ENCODE data around the gene SERTAD4. TPM values are rescaled to one million over a fixed set of nuclear protein-coding genes. Genes with fewer than 3 reads are reported as not detected.

Gene SERTAD4
- total RNA-seq, 1 experiment from 2014 or later: 3.9 TPM

DNA sequence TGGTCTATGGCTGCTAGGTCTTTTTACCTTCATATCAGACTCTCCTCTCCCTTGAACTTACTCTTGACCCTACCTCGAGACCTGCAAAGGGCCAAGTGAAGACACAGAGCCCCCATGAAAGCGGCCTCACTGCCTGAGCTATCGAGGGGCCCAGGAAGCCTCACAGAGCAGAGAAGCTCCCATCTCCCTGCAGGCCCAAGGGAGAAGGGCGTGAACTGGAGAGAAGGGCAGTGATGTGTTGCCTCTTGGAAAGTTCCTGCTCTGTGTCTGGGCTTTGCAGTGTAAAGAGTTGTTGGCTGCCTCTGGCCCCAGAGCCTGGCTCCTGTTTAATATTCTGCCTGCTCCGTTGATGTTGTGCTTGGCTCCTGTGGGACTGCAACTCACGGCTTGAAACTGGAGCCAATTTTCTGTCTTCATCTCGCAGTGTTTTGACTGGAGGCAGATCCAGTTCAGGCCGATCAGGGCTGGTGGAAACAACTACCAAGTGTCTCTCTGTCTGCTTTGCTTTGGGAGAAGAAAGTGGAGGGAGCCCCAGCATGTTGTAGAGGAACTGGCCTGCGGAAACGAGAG lies 4.3 kb downstream of the SERTAD4 start:
- Histone ChIP-seq H2BK12ac (ENCODE audit: insufficient read length, low read depth, low read length) (no peak overlapping the region), H3K14ac (ENCODE audit: insufficient read depth, low read length) (no peak overlapping the region), H3K9me3 (ENCODE audit: control insufficient read depth, low read depth, low read length) (no peaks in the 10 kb centered on the region), H3K27ac (ENCODE audit: insufficient read length, low read depth, low read length) (no peak overlapping the region), H4K91ac (ENCODE audit: insufficient read length, low read depth, low read length) (no peak overlapping the region), H2BK120ac (ENCODE audit: low read depth, low read length, poor library complexity, severe bottlenecking) (no peak overlapping the region), H3K79me2 (ENCODE audit: insufficient read depth, low read length) (no peaks in the 10 kb centered on the region), H3K23me2 (ENCODE audit: insufficient read length, low read depth, low read length, poor library complexity, severe bottlenecking) (peaks cover 12% of the 10 kb centered on the region), H3K23ac (ENCODE audit: insufficient read length, low read depth, low read length) (no peak overlapping the region), H4K8ac (replicated peaks; ENCODE audit: insufficient read length, low read depth, low read length) (no peak overlapping the region), H3K56ac (ENCODE audit: insufficient read length, low read depth, low read length) (no peak overlapping the region), H3K9ac (ENCODE audit: extremely low read depth, insufficient read length, low read length) (no peak overlapping the region), H3K27me3 (ENCODE audit: insufficient read depth, low read length) (no peaks in the 10 kb centered on the region; the same call in 1 of the 2 replicates), H2BK15ac (ENCODE audit: low read depth, low read length) (no peak overlapping the region), H2AK5ac (ENCODE audit: insufficient read length, low read length) (no peak overlapping the region), H2AFZ (ENCODE audit: low read length) (no peak overlapping the region), H3K18ac (ENCODE audit: insufficient read length, low read depth, low read length) (no peak overlapping the region), H3T11ph (ENCODE audit: low read length) (no peak overlapping the region), H3K4me1 (ENCODE audit: insufficient read depth, low read length) (peaks cover 9% of the 10 kb centered on the region; the same call in 1 of the 2 replicates), H3K79me1 (ENCODE audit: insufficient read depth, low read depth, low read length, poor library complexity, severe bottlenecking) (no peaks in the 10 kb centered on the region), H2BK5ac (ENCODE audit: insufficient read length, low read length) (no peak overlapping the region), H3K4ac (ENCODE audit: low read depth, low read length) (no peak overlapping the region), H3K4me2 (ENCODE audit: insufficient read depth, insufficient read length, low read length) (no peak overlapping the region), H2BK20ac (ENCODE audit: low read depth, low read length, poor library complexity, severe bottlenecking) (no peak overlapping the region), H4K20me1 (ENCODE audit: control insufficient read depth, insufficient read depth, insufficient read length) (no peaks in the 10 kb centered on the region), H4K5ac (ENCODE audit: insufficient read length, low read depth, low read length) (no peak overlapping the region)
- Mint-ChIP-seq H3K4me1 (peaks cover 20 to 37% of the 10 kb centered on the region in 2 experiments), H3K27me3 (ENCODE audit: low read depth) (peaks cover 32% of the 10 kb centered on the region), H3K27ac (no peak overlapping the region), H3K4me3 (no peak overlapping the region), H3K36me3 (ENCODE audit: insufficient read depth in 1 of 3, low read depth in 3 of 3) (no peaks in the 10 kb centered on the region), H3K9me3 (no peaks in the 10 kb centered on the region)
- WGBS (ENCODE audit: extremely low coverage, insufficient read length, low lambda C conversion rate): no CpG with 5 or more reads among the region's 10 CpGs
- TF ChIP-seq, protein P1, sequence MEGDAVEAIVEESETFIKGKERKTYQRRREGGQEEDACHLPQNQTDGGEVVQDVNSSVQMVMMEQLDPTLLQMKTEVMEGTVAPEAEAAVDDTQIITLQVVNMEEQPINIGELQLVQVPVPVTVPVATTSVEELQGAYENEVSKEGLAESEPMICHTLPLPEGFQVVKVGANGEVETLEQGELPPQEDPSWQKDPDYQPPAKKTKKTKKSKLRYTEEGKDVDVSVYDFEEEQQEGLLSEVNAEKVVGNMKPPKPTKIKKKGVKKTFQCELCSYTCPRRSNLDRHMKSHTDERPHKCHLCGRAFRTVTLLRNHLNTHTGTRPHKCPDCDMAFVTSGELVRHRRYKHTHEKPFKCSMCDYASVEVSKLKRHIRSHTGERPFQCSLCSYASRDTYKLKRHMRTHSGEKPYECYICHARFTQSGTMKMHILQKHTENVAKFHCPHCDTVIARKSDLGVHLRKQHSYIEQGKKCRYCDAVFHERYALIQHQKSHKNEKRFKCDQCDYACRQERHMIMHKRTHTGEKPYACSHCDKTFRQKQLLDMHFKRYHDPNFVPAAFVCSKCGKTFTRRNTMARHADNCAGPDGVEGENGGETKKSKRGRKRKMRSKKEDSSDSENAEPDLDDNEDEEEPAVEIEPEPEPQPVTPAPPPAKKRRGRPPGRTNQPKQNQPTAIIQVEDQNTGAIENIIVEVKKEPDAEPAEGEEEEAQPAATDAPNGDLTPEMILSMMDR (conservative IDR thresholded peaks at IDR 0.05): no peak
- no peak for DNase-seq

All from H9 (cell line).